Mucosa of rectum (tissue), 2 donors: ENCODE data around the gene LYRM7.
"Not testable (repeated sequence)": the region's sequence is repeated elsewhere in the genome, so short reads cannot be mapped to it uniquely, and the experiment has no call there.

Experiments used
- H3K27ac ChIP-seq, 2 donors: one replicate each; pipeline ENCODE4 v1.7.0; 2013; ENCODE audit warnings: inconsistent platforms in 2 of 2, low read depth in 2 of 2, low read length in 2 of 2
- H3K27me3 ChIP-seq, 2 donors: one replicate each; pipeline ENCODE4 v1.7.0; 2013; ENCODE audit warnings: low read length in 2 of 2; ENCODE audit not compliant: control insufficient read depth in 2 of 2, insufficient read depth in 2 of 2
- H3K36me3 ChIP-seq, 2 donors: one replicate each; pipeline ENCODE4 v1.7.0; 2013; ENCODE audit warnings: low read length in 2 of 2; ENCODE audit not compliant: control insufficient read depth in 2 of 2, insufficient read depth in 2 of 2
- H3K4me1 ChIP-seq, 2 donors: one replicate each; pipeline ENCODE4 v1.7.0; 2013; ENCODE audit warnings: low read length in 2 of 2, mild to moderate bottlenecking in 1 of 2; ENCODE audit not compliant: control insufficient read depth in 2 of 2, insufficient read depth in 2 of 2
- H3K4me3 ChIP-seq, 2 donors: one replicate each; pipeline ENCODE4 v1.7.0; 2013; ENCODE audit warnings: low read length in 2 of 2
- H3K9ac ChIP-seq, 2 donors: one replicate each; pipeline ENCODE4 v1.7.0; 2013; ENCODE audit warnings: low read length in 2 of 2, low read depth in 1 of 2, mild to moderate bottlenecking in 1 of 2
- H3K9me3 ChIP-seq, 2 donors: one replicate each; pipeline ENCODE4 v1.7.0; 2013; ENCODE audit warnings: low read length in 2 of 2; ENCODE audit not compliant: control insufficient read depth in 2 of 2
- donor health status: healthy.
- donor health status: Normal muscosa, but diverticular disease.

The LYRM7 gene

GRCh38 chr5:131170540-131171275 is at the start of gene LYRM7:
Gene LYRM7 (plus strand): TSS chr5:131170944. CDS start chr5:131171021, 77 bp downstream.
- H3K36me3 ChIP-seq: no peaks in the 10 kb centered on the region
- H3K4me1 ChIP-seq: peaks cover 11 to 15% of the 10 kb centered on the region in 2 donors
- H3K27ac ChIP-seq: peak within 1 kb of the TSS; percentile 77 to 84
- H3K4me3 ChIP-seq: peak within 1 kb of the TSS; percentile 79 to 83
- no peaks in the 10 kb centered on the region for H3K9me3 ChIP-seq
- no peaks in the 10 kb centered on the region for H3K27me3 ChIP-seq
- peak within 1 kb of the TSS; percentile 71 to 72 for H3K9ac ChIP-seq

GRCh38 chr5:131127244-131127643 is 43.5 kb upstream of the LYRM7 start:
- not testable (repeated sequence) for H3K4me3 ChIP-seq, H3K27me3 ChIP-seq, H3K9me3 ChIP-seq, H3K36me3 ChIP-seq, H3K9ac ChIP-seq, H3K27ac ChIP-seq, H3K4me1 ChIP-seq

- Histone ChIP-seq H3K4me3 (no peak overlapping the region), H3K27ac (no peak overlapping the region), H3K27me3 (no peaks in the 10 kb centered on the region), H3K9me3 (no peaks in the 10 kb centered on the region), H3K9ac (no peak overlapping the region), H3K4me1 (no peaks in the 10 kb centered on the region), H3K36me3 (no peaks in the 10 kb centered on the region)
Observed at GRCh38 chr5:131129306-131129705, 41.4 kb upstream of the LYRM7 start.

GRCh38 chr5:131133091-131133490 is 37.7 kb upstream of the LYRM7 start:
- H3K9ac ChIP-seq, H3K4me1 ChIP-seq, H3K27me3 ChIP-seq, H3K4me3 ChIP-seq, H3K36me3 ChIP-seq, H3K9me3 ChIP-seq, H3K27ac ChIP-seq: not testable (repeated sequence)

- not testable (repeated sequence) for H3K27ac ChIP-seq, H3K9me3 ChIP-seq, H3K36me3 ChIP-seq, H3K4me1 ChIP-seq, H3K9ac ChIP-seq, H3K27me3 ChIP-seq, H3K4me3 ChIP-seq
Observed at GRCh38 chr5:131138406-131138805, 32.3 kb upstream of the LYRM7 start.

GRCh38 chr5:131139321-131139720 is 31.4 kb upstream of the LYRM7 start:
- no peak overlapping the region for H3K4me3 ChIP-seq

GRCh38 chr5:131142970-131143617 is 27.6 kb upstream of the LYRM7 start:
- no peaks in the 10 kb centered on the region for H3K4me1 ChIP-seq
- no peak overlapping the region for H3K4me3 ChIP-seq
- H3K27ac ChIP-seq: no peak overlapping the region
- H3K9ac ChIP-seq: no peak overlapping the region
- no peaks in the 10 kb centered on the region for H3K9me3 ChIP-seq
- H3K27me3 ChIP-seq: no peaks in the 10 kb centered on the region
- no peaks in the 10 kb centered on the region for H3K36me3 ChIP-seq

More at GRCh38 chr5:131139321-131139720, 31.4 kb upstream of the LYRM7 start:
- Histone ChIP-seq H3K36me3 (no peaks in the 10 kb centered on the region), H3K9ac (no peak overlapping the region), H3K27ac (no peak overlapping the region), H3K4me1 (no peaks in the 10 kb centered on the region), H3K9me3 (no peaks in the 10 kb centered on the region), H3K27me3 (no peaks in the 10 kb centered on the region)

- Histone ChIP-seq H3K36me3 (no peaks in the 10 kb centered on the region), H3K9me3 (no peaks in the 10 kb centered on the region), H3K4me3 (no peak overlapping the region), H3K4me1 (no peaks in the 10 kb centered on the region), H3K9ac (no peak overlapping the region), H3K27ac (no peak overlapping the region), H3K27me3 (no peaks in the 10 kb centered on the region)
Observed at GRCh38 chr5:131147258-131147657, 23.5 kb upstream of the LYRM7 start.

GRCh38 chr5:131148835-131149234 is 21.9 kb upstream of the LYRM7 start:
- Histone ChIP-seq H3K4me1 (no peaks in the 10 kb centered on the region), H3K36me3 (no peaks in the 10 kb centered on the region), H3K27ac (no peak overlapping the region), H3K9ac (no peak overlapping the region), H3K9me3 (no peaks in the 10 kb centered on the region), H3K4me3 (no peak overlapping the region), H3K27me3 (no peaks in the 10 kb centered on the region)

GRCh38 chr5:131150408-131150807 is 20.3 kb upstream of the LYRM7 start:
- Histone ChIP-seq H3K9ac (no peak overlapping the region), H3K4me1 (no peaks in the 10 kb centered on the region), H3K4me3 (no peak overlapping the region), H3K36me3 (no peaks in the 10 kb centered on the region), H3K27ac (no peak overlapping the region), H3K9me3 (no peaks in the 10 kb centered on the region), H3K27me3 (no peaks in the 10 kb centered on the region)
